GM18505 (cell line): Measurements from ENCODE around the gene TRMO.

Experiments used
- ATAC-seq: cut with Tn5 transposase; IDR thresholded peaks from one replicate; pipeline ENCODE4 v1.9.1; 2021; ENCODE audit not compliant: unreplicated experiment
- POLR2A ChIP-seq: IDR thresholded peaks from 4 replicates; pipeline ENCODE4 v1.6.1; 2011; ENCODE audit warnings: borderline replicate concordance; ENCODE audit not compliant: insufficient read depth, insufficient read length; ENCODE audit errors: extremely low read depth

Gene TRMO

GRCh38 chr9:97904725-97905124, 17.6 kb downstream of the TRMO start:
- no peak for ATAC-seq

DNA sequence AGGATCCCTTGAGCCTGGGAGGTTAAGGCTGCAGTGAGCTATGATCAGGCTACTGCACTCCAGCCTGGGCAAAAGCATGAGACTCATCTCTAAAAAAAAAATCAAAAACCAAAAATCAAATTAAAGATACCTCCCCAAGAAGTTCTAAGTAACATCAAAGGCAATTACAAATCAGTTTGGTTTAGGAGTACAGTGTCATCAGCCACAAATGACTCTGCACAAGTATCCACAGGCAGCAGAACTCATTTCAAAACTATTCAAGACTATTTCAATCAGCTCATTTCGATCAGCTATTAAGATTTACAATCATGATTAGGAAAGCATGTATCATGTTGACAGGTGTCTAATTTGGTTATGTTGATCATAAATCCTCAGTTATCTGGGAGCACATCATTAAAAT, 19.1 kb downstream of the TRMO start:
- ATAC-seq = no peak
- TF ChIP-seq POLR2A = no peak

More at GRCh38 chr9:97904725-97905124, 17.6 kb downstream of the TRMO start:
- TF ChIP-seq POLR2A = no peak

DNA sequence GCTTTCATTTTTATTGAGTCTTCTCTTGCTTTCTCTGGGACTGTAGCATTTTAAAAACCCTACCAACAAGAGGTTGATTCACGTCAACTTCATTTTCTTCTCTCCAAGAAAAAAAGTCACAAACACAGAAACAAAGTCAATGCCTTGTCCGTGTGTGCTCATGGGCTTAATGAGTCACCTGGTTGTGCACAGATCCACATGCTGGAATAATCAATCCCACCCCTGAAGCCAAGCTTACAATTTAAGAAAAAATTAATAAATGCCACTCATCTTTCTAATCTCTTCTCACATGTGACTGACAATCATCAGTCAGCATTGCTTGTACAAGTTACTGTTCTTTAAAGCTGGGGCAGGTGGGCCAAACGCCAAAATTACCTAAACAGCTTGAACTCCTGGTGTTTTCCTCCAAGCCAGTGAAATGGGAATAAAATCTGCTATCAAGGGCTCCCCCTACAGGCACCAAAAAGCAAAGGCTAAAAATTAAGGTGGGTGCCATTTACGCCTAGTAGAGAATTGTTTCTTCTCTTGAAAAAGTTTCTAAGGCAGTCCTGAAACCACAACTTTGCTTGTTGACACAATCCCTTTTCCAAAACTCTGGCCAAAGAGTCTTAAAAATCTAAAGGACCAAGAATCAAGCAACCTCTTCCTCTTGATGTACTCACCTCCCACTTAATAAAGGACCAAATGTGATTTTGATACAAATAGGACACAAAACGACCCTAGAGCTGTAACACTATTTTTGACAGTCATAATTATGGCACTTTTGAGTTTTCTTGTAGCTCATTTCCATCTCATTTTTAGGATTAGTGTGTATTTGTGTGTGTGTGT, 21.3 kb downstream of the TRMO start:
- no peak for TF ChIP-seq POLR2A
- no peak for ATAC-seq

DNA sequence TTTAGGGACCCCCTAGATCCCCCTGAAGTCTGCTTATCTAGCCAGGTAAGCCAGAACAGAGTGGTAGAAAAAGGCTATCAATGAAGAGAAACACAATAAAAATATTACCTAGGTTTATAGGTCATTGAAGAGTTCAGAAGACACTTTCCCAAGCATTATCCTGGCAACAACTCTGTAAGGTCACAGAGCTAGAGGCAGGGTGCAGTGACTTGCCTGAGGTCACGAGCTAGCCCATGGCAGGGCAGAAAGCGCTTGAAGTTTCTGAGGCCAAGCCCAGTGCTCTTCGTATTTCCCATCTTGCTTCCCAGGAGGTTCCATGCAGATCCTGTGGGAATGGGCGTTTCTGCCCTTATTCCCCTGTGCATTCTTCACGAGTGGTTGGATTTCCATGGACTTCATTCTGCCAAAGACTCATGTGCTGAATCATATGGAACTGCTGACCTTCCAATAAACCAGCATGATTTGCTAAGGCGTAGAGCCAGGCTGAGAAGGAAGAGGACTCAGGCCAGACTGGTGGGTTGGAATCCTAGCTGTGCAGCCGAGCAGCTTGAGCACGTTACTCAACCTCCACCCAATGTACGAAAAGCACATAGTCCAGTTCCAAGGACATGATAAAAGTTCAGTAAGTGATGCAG, 22.1 kb downstream of the TRMO start:
- TF ChIP-seq POLR2A = no peak
- ATAC-seq = no peak

DNA sequence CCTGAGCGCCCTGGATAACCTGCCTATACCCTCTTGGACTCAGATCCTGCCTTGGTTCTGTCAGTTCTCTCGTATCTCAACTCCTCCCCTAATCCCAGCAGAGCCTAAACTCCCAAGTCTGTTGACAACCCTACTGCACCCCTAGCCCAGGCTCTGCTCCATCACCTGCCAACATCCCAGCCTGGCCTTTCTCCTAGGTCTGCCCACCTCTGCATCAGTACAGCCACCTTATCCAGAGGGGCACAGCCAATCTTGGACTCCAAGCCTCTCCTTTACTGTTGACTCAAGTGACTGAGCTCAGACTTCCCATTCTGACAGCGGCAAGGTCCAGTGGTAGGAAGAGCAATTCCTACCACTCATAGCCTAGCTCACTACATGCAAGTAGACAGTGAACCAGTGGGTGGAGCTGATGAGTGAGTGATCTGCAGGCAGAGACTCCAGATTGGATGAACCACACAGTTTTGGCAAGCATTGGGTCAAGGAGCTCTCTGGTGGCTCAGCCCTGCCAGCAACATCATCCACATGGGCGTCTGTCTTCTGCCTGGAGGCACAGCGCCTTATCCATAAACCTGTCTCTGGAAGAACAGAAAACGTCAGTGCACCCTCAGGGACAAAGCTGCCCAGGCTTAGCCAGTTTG, 26.5 kb downstream of the TRMO start:
- no peak for ATAC-seq

GRCh38 chr9:97895211-97895610, 27.1 kb downstream of the TRMO start:
- no peak for ATAC-seq
- no peak for TF ChIP-seq POLR2A

More for the DNA sequence above, 26.5 kb downstream of the TRMO start:
- TF ChIP-seq POLR2A = no peak

DNA sequence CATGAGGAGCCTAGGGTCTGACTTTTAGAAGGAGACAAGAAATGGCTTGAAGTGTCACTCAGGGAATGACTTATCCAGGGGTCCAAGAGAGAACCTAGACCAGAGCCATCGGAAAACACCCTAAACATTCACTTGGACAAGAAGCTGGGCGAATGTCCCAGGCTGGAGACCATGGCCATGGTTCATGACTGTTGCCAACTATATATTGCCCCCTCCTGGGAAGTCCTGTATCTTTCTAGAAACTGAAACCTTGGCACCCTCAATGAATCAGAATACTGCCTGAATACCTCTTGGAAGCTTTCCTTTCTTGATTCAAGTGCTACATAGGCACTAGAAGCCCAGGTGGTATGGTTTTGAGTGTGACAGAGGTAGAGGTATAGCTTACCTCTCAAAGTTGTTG, 29.9 kb downstream of the TRMO start:
- no peak for TF ChIP-seq POLR2A
- no peak for ATAC-seq

- no peak for ATAC-seq
- TF ChIP-seq POLR2A = no peak
Observed at GRCh38 chr9:97891736-97892135, 30.6 kb downstream of the TRMO start.

DNA sequence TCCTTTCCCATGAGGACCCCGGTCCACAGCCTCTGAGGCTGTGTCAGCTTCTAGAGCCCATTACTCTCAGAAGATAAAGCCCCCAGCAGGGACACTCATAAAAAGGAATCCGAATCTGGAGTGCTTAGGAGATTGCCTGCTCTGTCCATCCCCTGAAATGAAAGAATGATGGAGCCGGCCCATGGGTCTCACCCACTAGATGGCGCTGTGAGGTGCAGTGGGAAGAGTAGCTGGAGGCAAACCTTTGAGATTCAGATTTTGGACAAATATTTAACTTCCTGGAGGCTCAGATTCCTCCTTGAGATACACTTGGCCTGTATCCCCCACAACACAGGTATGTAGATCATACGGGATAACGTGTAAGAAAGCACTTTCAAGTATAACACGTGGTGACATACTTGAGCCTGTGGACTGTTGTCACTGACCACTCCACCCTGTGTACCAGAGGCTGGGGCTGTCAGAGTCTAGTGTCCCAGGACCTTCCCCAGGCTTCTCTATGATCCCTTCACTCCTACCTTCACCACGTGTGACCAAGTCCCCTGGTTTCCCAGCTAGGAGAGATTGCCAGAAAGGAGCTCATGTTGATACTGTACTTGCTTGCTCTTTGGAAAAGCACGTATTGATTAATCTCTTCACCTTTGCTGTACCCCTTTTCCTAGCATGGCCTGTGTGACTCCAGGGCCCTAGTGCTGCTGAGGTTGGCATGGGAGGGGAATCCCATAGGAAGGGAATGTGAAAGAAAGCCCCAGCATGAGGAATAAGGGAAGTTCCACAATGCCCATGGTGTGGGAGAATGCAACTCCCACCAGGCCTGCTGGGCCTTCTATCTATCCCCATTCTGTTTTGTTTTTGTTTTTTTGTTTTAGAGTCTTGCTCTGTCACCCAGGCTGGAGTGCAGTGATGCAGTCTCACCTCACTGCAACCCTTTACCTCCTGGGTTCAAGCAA, 32.1 kb downstream of the TRMO start:
- no peak for ATAC-seq
- no peak for TF ChIP-seq POLR2A

DNA sequence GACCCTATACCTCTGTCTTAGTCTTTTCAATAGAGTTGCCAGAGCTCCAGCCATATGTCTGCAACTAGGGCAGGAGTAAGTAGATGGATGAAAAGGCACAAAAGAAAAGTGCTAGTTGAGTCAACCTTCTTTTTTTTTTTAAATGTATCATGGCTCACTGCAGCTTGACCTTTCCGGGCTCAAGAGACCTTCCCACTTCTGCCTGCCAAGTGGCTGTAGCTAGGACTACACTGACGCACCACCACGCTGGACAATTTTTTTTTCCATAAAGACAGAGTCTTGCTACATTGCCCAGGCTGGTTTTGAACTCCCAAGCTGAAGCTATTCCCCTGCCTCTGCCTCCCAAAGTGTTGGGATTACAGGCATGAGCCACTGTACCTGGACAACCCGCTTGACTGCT, 42.0 kb downstream of the TRMO start:
- no peak for ATAC-seq
- no peak for TF ChIP-seq POLR2A

DNA sequence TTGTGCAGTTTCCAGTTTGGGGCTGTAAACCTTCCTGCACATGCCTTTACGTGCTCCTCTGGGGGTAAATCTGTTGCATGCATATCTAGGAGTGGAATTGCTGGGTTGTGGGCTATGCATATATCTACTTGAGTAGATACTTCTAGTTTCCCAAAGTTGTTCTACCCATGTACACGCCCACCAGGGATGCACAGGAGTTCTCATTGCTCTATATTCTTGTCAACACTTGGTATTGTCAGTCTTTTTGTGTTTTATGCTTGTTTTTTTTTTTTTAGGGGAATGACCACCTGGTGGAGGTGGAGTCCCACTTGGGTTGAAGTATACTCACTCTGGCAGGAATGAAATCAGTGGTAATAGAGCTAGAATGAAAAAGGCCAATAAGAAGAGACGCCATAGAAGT, 46.2 kb downstream of the TRMO start:
- TF ChIP-seq POLR2A = no peak
- ATAC-seq = no peak

- ATAC-seq = no peak
- TF ChIP-seq POLR2A = no peak
Observed at GRCh38 chr9:97875111-97875510, 47.2 kb downstream of the TRMO start.

GRCh38 chr9:97874624-97875023, 47.7 kb downstream of the TRMO start:
- no peak for TF ChIP-seq POLR2A
- ATAC-seq = no peak
